ENCODE results near the gene CRYGC.

Gene CRYGC

GRCh38 chr2:208135794-208136715, 6.4 kb upstream of the CRYGC start:
- Histone ChIP-seq H3K27me3 (replicated peaks; ENCODE audit: insufficient read depth, low read length) (no peaks in the 10 kb centered on the region), H3K79me2 (ENCODE audit: low read length) (no peaks in the 10 kb centered on the region), H3K4me3 (ENCODE audit: low read length) (no peak overlapping the region), H3K4me2 (ENCODE audit: low read depth, low read length) (no peak overlapping the region), H3F3A (ENCODE audit: insufficient read depth, low read length) (0 out of 2 replicates have a peak, but pooled peaks cover 3% of the 10 kb centered on the region), H3K36me3 (replicated peaks; ENCODE audit: insufficient read depth, low read length) (no peaks in the 10 kb centered on the region), H3K9me3 (replicated peaks; ENCODE audit: insufficient read depth, low read length) (no peaks in the 10 kb centered on the region), H3K27ac (ENCODE audit: low read length) (no peak overlapping the region), H4K20me1 (ENCODE audit: insufficient read depth, low read length) (no peaks in the 10 kb centered on the region), H3K9me2 (replicated peaks; ENCODE audit: insufficient read depth, low read length) (no peaks in the 10 kb centered on the region), H3K4me1 (ENCODE audit: low read length) (no peaks in the 10 kb centered on the region), H3K9ac (ENCODE audit: low read length) (no peak overlapping the region), H2AFZ (ENCODE audit: low read length) (no peak overlapping the region)
- no peak for DNase-seq
- no peak for TF ChIP-seq EZH2 (optimal IDR thresholded peaks at IDR 0.05; ENCODE audit: low read depth, low read length)
- TF ChIP-seq CTCF (IDR thresholded peaks at IDR 0.05; ENCODE audit: low read length) = no peak
- TF ChIP-seq EZH2phosphoT487 (IDR thresholded peaks at IDR 0.05; ENCODE audit: low read length) = no peak

- H3K4me2 ChIP-seq (ENCODE audit: low read depth, low read length) = no peak overlapping the region
These were observed 5.4 kb upstream of the CRYGC start for GRCh38 chr2:208134928-208135586.

GRCh38 chr2:208130712-208131110, 1.1 kb upstream of the CRYGC start:
- Histone ChIP-seq H3F3A (ENCODE audit: insufficient read depth, low read length) (0 out of 2 replicates have a peak, but pooled peaks cover 3% of the 10 kb centered on the region), H3K36me3 (replicated peaks; ENCODE audit: insufficient read depth, low read length) (no peaks in the 10 kb centered on the region), H3K4me1 (ENCODE audit: low read length) (no peaks in the 10 kb centered on the region), H3K9me2 (replicated peaks; ENCODE audit: insufficient read depth, low read length) (no peaks in the 10 kb centered on the region), H2AFZ (ENCODE audit: low read length) (no peak overlapping the region), H3K27me3 (replicated peaks; ENCODE audit: insufficient read depth, low read length) (no peaks in the 10 kb centered on the region), H3K9me3 (replicated peaks; ENCODE audit: insufficient read depth, low read length) (no peaks in the 10 kb centered on the region), H4K20me1 (ENCODE audit: insufficient read depth, low read length) (no peaks in the 10 kb centered on the region), H3K4me3 (ENCODE audit: low read length) (no peak overlapping the region), H3K4me2 (ENCODE audit: low read depth, low read length) (no peak overlapping the region), H3K79me2 (ENCODE audit: low read length) (no peaks in the 10 kb centered on the region), H3K27ac (ENCODE audit: low read length) (no peak overlapping the region), H3K9ac (ENCODE audit: low read length) (no peak overlapping the region)
- TF ChIP-seq EZH2 (optimal IDR thresholded peaks at IDR 0.05; ENCODE audit: low read depth, low read length) (no peak), CTCF (IDR thresholded peaks at IDR 0.05; ENCODE audit: low read length) (no peak), EZH2phosphoT487 (IDR thresholded peaks at IDR 0.05; ENCODE audit: low read length) (no peak)
- DNase-seq = no peak

More at GRCh38 chr2:208134928-208135586, 5.4 kb upstream of the CRYGC start:
- Histone ChIP-seq H3F3A (ENCODE audit: insufficient read depth, low read length) (0 out of 2 replicates have a peak, but pooled peaks cover 3% of the 10 kb centered on the region), H3K4me1 (ENCODE audit: low read length) (no peaks in the 10 kb centered on the region), H3K36me3 (replicated peaks; ENCODE audit: insufficient read depth, low read length) (no peaks in the 10 kb centered on the region), H3K27me3 (replicated peaks; ENCODE audit: insufficient read depth, low read length) (no peaks in the 10 kb centered on the region), H3K4me3 (ENCODE audit: low read length) (no peak overlapping the region), H3K9ac (ENCODE audit: low read length) (no peak overlapping the region), H3K79me2 (ENCODE audit: low read length) (no peaks in the 10 kb centered on the region), H3K27ac (ENCODE audit: low read length) (no peak overlapping the region), H3K9me3 (replicated peaks; ENCODE audit: insufficient read depth, low read length) (no peaks in the 10 kb centered on the region), H2AFZ (ENCODE audit: low read length) (no peak overlapping the region), H3K9me2 (replicated peaks; ENCODE audit: insufficient read depth, low read length) (no peaks in the 10 kb centered on the region), H4K20me1 (ENCODE audit: insufficient read depth, low read length) (no peaks in the 10 kb centered on the region)
- TF ChIP-seq EZH2phosphoT487 (IDR thresholded peaks at IDR 0.05; ENCODE audit: low read length) = no peak
- TF ChIP-seq CTCF (IDR thresholded peaks at IDR 0.05; ENCODE audit: low read length) = no peak
- TF ChIP-seq EZH2 (optimal IDR thresholded peaks at IDR 0.05; ENCODE audit: low read depth, low read length) = no peak
- peak; percentile 32 for DNase-seq
